Kidney (tissue), 14 donors: Measurements from ENCODE around the gene RGL1. TPM values are rescaled to one million over a fixed set of nuclear protein-coding genes. Genes with fewer than 3 reads are reported as not detected.
"Not testable (repeated sequence)": the region's sequence is repeated elsewhere in the genome, so short reads cannot be mapped to it uniquely, and the experiment has no call there.

Source experiments
- DNase-seq, 5 donors: peaks; one replicate each; pipeline ENCODE4 v3.0.0-alpha.2; 2013 to 2020
- FAIRE-seq: peaks from 2 replicates; lab custom pipeline; 2012; peaks lifted over from hg19 to GRCh38; lab: Jason Lieb, UNC
- H3K27ac ChIP-seq, 2 donors: one replicate each; pipeline ENCODE4 v1.7.0; 2013; ENCODE audit warnings: low read depth in 2 of 2, low read length in 2 of 2, inconsistent platforms in 1 of 2
- H3K27me3 ChIP-seq: one replicate; pipeline ENCODE4 v1.7.1; 2013; ENCODE audit warnings: low read length, inconsistent platforms; ENCODE audit not compliant: control insufficient read depth, insufficient read depth
- H3K36me3 ChIP-seq, 3 donors: one replicate each; pipeline versions ENCODE4 v1.7.0 to v1.7.1; 2013; ENCODE audit warnings: low read length in 3 of 3, control low read depth in 1 of 3, inconsistent platforms in 1 of 3; ENCODE audit not compliant: insufficient read depth in 3 of 3, control insufficient read depth in 2 of 3
- H3K4me1 ChIP-seq, 3 donors: one replicate each; pipeline versions ENCODE4 v1.7.0 to v1.7.1; 2013; ENCODE audit warnings: low read length in 3 of 3, inconsistent platforms in 1 of 3, low read depth in 1 of 3; ENCODE audit not compliant: control insufficient read depth in 2 of 3, insufficient read depth in 2 of 3
- H3K4me3 ChIP-seq, 3 donors: one replicate each; pipeline versions ENCODE4 v1.7.0 to v1.8.1; 2013; ENCODE audit warnings: low read length in 3 of 3, control low read depth in 1 of 3, inconsistent platforms in 1 of 3
- H3K9ac ChIP-seq, 3 donors: one replicate each; pipeline versions ENCODE4 v1.7.0 to v1.7.1; 2013; ENCODE audit warnings: low read length in 3 of 3, control low read depth in 1 of 3, inconsistent platforms in 1 of 3
- H3K9me3 ChIP-seq, 3 donors: one replicate each; pipeline versions ENCODE4 v1.7.0 to v1.7.1; 2013; ENCODE audit warnings: low read length in 3 of 3, control low read depth in 1 of 3, inconsistent platforms in 1 of 3; ENCODE audit not compliant: control insufficient read depth in 2 of 3, insufficient read depth in 1 of 3
- CTCF ChIP-seq: IDR thresholded peaks from 3 replicates; pipeline ENCODE4 v1.5.1; 2012; ENCODE audit warnings: mild to moderate bottlenecking, moderate library complexity, borderline replicate concordance; ENCODE audit not compliant: insufficient read depth; ENCODE audit errors: extremely low read depth
- intact Hi-C: fragments of 100-400 bp; cut with DNase I; formaldehyde crosslinking; loops from one replicate; pipeline ENCODE4 v1.11.1; 2022
- polyA plus RNA-seq: library from polyadenylated mRNA; stranded (reverse); fragments of 350-450 nt; fragmentation: Illumina TruSeq; extraction: RNeasy Lipid Tissue Mini Kit (QIAGEN cat#74804); gene quantifications from one replicate; pipeline ENCODE4 v1.2.3, GENCODE V29; 2014; ENCODE audit warnings: low read depth, low replicate concordance; ENCODE audit not compliant: insufficient read depth
- total RNA-seq: library from RNA; stranded (reverse); fragmentation: NEBNext Ultra II Directional; extraction: Animal tissue kit (Norgen Biotek cat#: 25700); gene quantifications from one replicate; pipeline ENCODE4 v1.2.1, GENCODE V29; 2021
- donor health status: control.
- donor health status: control.
- donor health status: control.
- donor health status: control.
- donor health status: control.
- donor health status: DM: yes; HTN: yes; CAD: no.
- donor health status: Normal renal cell carcinoma (clear cell type).

Gene RGL1
- total and polyA plus RNA-seq, 2 donors from 2014 or later: 17.3 to 30.7 TPM

GRCh38 chr1:183757061-183757460 lies 47.9 kb upstream of the RGL1 start:
- intact Hi-C loops: no loop called here

DNA sequence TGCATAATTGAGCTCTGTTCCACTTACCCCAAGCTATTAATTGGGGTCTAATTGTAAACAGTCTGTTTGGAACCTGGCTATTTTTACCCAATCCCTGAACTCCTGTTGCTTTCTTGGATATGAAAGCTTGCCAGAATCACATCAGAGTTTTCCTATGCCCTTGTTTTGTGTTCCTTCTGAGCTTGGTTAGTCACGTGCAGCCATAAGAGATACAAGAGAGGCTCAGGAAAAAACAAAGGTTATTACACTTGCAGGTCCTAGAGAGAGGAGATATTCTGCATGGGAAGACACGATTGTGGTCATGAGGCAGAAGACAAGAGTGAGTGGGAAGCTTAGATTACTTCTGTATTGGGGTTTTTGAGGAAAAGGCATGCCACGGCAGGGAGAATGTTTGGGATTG lies 46.0 kb upstream of the RGL1 start:
- no peak for TF ChIP-seq CTCF
- Histone ChIP-seq H3K9ac (no peak overlapping the region), H3K27me3 (no peaks in the 10 kb centered on the region), H3K27ac (no peak overlapping the region), H3K9me3 (peaks cover 0 to 1% (median 0%) of the 10 kb centered on the region in 3 donors), H3K4me1 (no peaks in the 10 kb centered on the region), H3K4me3 (no peak overlapping the region), H3K36me3 (no peaks in the 10 kb centered on the region)
- FAIRE-seq (no peak), DNase-seq (no peak)
- intact Hi-C loops: no loop called here

More at GRCh38 chr1:183757061-183757460, 47.9 kb upstream of the RGL1 start:
- no peak for TF ChIP-seq CTCF
- no peaks in the 10 kb centered on the region for H3K27me3 ChIP-seq
- no peaks in the 10 kb centered on the region for H3K4me1 ChIP-seq
- no peaks in the 10 kb centered on the region for H3K9me3 ChIP-seq
- DNase-seq: no peak
- no peak overlapping the region for H3K9ac ChIP-seq
- H3K4me3 ChIP-seq: no peak overlapping the region
- no peak overlapping the region for H3K27ac ChIP-seq
- H3K36me3 ChIP-seq: no peaks in the 10 kb centered on the region
- FAIRE-seq: no peak

- DNase-seq (no peak), FAIRE-seq (no peak)
- peaks cover 0 to 4% (median 0%) of the 10 kb centered on the region in 3 donors for H3K9me3 ChIP-seq
- H3K9ac ChIP-seq: no peak overlapping the region
- no peak for TF ChIP-seq CTCF
- H3K27ac ChIP-seq: no peak overlapping the region
- no peaks in the 10 kb centered on the region for H3K27me3 ChIP-seq
- H3K4me1 ChIP-seq: no peaks in the 10 kb centered on the region
- no peaks in the 10 kb centered on the region for H3K36me3 ChIP-seq
- no peak overlapping the region for H3K4me3 ChIP-seq
- intact Hi-C loops: no loop called here
Measured at GRCh38 chr1:183760661-183761060, 44.3 kb upstream of the RGL1 start.

DNA sequence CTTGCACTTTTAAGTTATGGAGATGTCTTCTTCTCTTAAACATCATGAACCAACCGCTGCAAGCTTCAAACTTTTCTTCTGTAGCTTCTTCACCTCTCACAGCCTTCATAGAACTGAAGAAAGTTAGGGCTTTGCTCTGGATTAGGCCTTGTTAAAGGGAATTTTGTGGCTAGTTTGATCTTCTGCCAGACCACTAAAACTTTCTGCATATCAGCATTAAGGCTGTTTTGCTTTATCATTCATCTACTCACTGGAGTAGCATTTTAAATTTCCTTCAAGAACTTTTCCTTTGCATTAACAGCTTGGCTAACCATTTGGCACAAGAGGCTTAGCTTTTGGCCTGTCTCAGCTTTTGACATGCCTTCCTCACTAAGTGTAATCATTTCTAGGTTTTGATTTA lies 43.0 kb upstream of the RGL1 start:
- Histone ChIP-seq H3K4me1 (no peaks in the 10 kb centered on the region), H3K9ac (no peak overlapping the region), H3K36me3 (no peaks in the 10 kb centered on the region), H3K27me3 (no peaks in the 10 kb centered on the region), H3K9me3 (peaks cover 0 to 4% (median 0%) of the 10 kb centered on the region in 3 donors), H3K4me3 (no peak overlapping the region), H3K27ac (no peak overlapping the region)
- intact Hi-C loops: no loop called here
- TF ChIP-seq CTCF: no peak
- DNase-seq: no peak
- no peak for FAIRE-seq

GRCh38 chr1:183762856-183763255 lies 42.1 kb upstream of the RGL1 start:
- intact Hi-C loops, DNase-seq, FAIRE-seq, H3K9me3 ChIP-seq, H3K36me3 ChIP-seq, H3K27ac ChIP-seq, H3K27me3 ChIP-seq, H3K4me1 ChIP-seq, H3K4me3 ChIP-seq, H3K9ac ChIP-seq: not testable (repeated sequence)
